Body of pancreas (tissue), 4 donors: ENCODE measurements around the gene PGK1.
"Not testable (repeated sequence)": the region's sequence is repeated elsewhere in the genome, so short reads cannot be mapped to it uniquely, and the experiment has no call there.

Experiments
- POLR2A ChIP-seq, 3 donors: fragments of 450-650 bp; IDR thresholded peaks; one replicate each; pipeline ENCODE4 v1.6.1; 2016; ENCODE audit warnings: antibody characterized with exemption in 3 of 3, mild to moderate bottlenecking in 2 of 3
- TF ChIP-seq, protein P1 (sequence below), 7 experiments: fragments of 450-650 bp in 4 of 7; fragments of 200-600 bp in 3 of 7; sonication (generic) in 3 of 7; IDR thresholded peaks; one replicate each; pipeline ENCODE4 v1.5.1; 2016 to 2019; ENCODE audit warnings: antibody characterized with exemption in 7 of 7

DNA sequence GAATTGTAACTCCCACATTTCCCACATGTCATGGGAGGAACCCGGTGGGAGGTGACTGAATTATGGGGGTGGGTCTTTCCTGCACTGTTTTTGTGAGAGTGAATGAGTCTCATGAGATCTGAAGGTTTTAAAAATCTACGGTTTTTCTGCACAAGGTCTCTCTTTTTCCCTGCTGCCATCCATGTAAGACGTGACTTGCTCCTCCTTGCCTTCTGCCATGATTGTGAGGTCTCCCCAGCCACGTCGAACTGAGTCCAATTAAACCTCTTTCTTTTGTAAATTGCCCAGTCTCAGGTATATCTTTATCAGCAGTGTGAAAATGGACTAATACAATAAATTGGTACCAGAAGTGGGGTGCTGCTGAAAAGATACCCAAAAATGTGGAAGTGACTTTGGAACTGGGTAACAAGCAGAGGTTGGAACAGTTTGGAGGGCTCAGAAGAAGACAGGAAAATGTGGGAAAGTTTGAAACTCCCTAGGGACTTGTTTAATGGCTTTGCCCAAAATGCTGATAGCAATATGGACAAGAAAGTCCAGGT, 43.0 kb downstream of the PGK1 start:
- TF ChIP-seq, protein P1, sequence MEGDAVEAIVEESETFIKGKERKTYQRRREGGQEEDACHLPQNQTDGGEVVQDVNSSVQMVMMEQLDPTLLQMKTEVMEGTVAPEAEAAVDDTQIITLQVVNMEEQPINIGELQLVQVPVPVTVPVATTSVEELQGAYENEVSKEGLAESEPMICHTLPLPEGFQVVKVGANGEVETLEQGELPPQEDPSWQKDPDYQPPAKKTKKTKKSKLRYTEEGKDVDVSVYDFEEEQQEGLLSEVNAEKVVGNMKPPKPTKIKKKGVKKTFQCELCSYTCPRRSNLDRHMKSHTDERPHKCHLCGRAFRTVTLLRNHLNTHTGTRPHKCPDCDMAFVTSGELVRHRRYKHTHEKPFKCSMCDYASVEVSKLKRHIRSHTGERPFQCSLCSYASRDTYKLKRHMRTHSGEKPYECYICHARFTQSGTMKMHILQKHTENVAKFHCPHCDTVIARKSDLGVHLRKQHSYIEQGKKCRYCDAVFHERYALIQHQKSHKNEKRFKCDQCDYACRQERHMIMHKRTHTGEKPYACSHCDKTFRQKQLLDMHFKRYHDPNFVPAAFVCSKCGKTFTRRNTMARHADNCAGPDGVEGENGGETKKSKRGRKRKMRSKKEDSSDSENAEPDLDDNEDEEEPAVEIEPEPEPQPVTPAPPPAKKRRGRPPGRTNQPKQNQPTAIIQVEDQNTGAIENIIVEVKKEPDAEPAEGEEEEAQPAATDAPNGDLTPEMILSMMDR (IDR thresholded peaks at IDR 0.05), result not testable (repeated sequence)
- TF ChIP-seq POLR2A (IDR thresholded peaks at IDR 0.05), result not testable (repeated sequence)
